OCI-LY7 (cell line): ENCODE measurements around the gene DCAF4L1. TPM values are rescaled to one million over a fixed set of nuclear protein-coding genes. Genes with fewer than 3 reads are reported as not detected.
A peak's percentile ranks its signal among the peaks of the same experiment; 100 is the strongest.

Experiments
- BruUV-seq: library from RNA; stranded (reverse); fragments of 400-500 nt; replicated peaks from 2 replicates; lab custom pipeline; 2021; lab: Mats Ljungman, UMichigan
- CTCF ChIA-PET: fragments of 300-600 bp; sonication (Branson Sonifier 250); formaldehyde crosslinking; loops from one replicate; lab custom pipeline; 2022; ENCODE audit warnings: antibody characterized with exemption; ENCODE audit not compliant: unreplicated experiment; lab: Charles Lee
- POLR2A ChIA-PET: fragments of 300-600 bp; sonication (Branson Sonifier 250); formaldehyde crosslinking; loops from one replicate; lab custom pipeline; 2022; ENCODE audit warnings: antibody characterized with exemption; lab: Charles Lee
- DNase-seq: peaks from one replicate; pipeline ENCODE4 v3.0.0-alpha.2; 2015; ENCODE audit warnings: low spot score
- H2AFZ ChIP-seq: fragments of 200-600 bp; sonication (generic), shearing (Covaris generic); 2 replicates; pipeline ENCODE4 v1.6.1; 2014; ENCODE audit warnings: mild to moderate bottlenecking, antibody characterized with exemption, low read length, moderate library complexity
- H3K27ac ChIP-seq: fragments of 200-600 bp; sonication (generic); 2 replicates; pipeline ENCODE4 v1.5.1; 2014; ENCODE audit warnings: mixed run types, low read depth, mild to moderate bottlenecking, moderate library complexity, low read length, inconsistent platforms; ENCODE audit not compliant: poor library complexity, severe bottlenecking
- H3K36me3 ChIP-seq: fragments of 200-600 bp; sonication (generic); 2 replicates; pipeline ENCODE4 v1.6.1; 2014; ENCODE audit warnings: mild to moderate bottlenecking, antibody characterized with exemption, low read length, moderate library complexity, mixed read lengths; ENCODE audit not compliant: insufficient read depth
- H3K4me1 ChIP-seq: fragments of 200-600 bp; sonication (generic); 2 replicates; pipeline ENCODE4 v1.5.1; 2014; ENCODE audit warnings: mild to moderate bottlenecking, low read length; ENCODE audit not compliant: insufficient read depth, poor library complexity, severe bottlenecking
- H3K4me2 ChIP-seq: fragments of 200-600 bp; sonication (generic); 2 replicates; pipeline ENCODE4 v1.6.1; 2014; ENCODE audit warnings: mild to moderate bottlenecking, low read length
- H3K4me3 ChIP-seq: fragments of 200-600 bp; sonication (generic); 2 replicates; pipeline ENCODE4 v1.5.1; 2014; ENCODE audit warnings: mild to moderate bottlenecking, low read depth, low read length; ENCODE audit not compliant: poor library complexity, severe bottlenecking
- H3K79me2 ChIP-seq: fragments of 200-600 bp; sonication (generic); 2 replicates; pipeline ENCODE4 v1.6.1; 2016; ENCODE audit warnings: low read depth, mild to moderate bottlenecking, low read length, moderate library complexity, mixed read lengths; ENCODE audit not compliant: insufficient read depth
- H3K9me2 ChIP-seq: fragments of 200-600 bp; sonication (generic); 2 replicates; pipeline ENCODE4 v1.6.1; 2016; ENCODE audit warnings: mild to moderate bottlenecking, low read length, mixed read lengths; ENCODE audit not compliant: insufficient read depth
- H3K9me3 ChIP-seq: fragments of 200-600 bp; sonication (generic); 2 replicates; pipeline ENCODE4 v1.6.1; 2014; ENCODE audit warnings: mild to moderate bottlenecking, mixed run types, low read length, mixed read lengths
- H4K20me1 ChIP-seq: fragments of 200-600 bp; sonication (generic); 2 replicates; pipeline ENCODE4 v1.6.1; 2014; ENCODE audit warnings: mild to moderate bottlenecking, antibody characterized with exemption, low read length, moderate library complexity, mixed read lengths; ENCODE audit not compliant: insufficient read depth
- EZH2phosphoT487 ChIP-seq: fragments of 200-600 bp; sonication (generic); IDR thresholded peaks from 2 replicates; pipeline ENCODE4 v1.6.1; 2018; ENCODE audit warnings: low read depth, borderline replicate concordance, mild to moderate bottlenecking, mixed run types, antibody characterized with exemption, low read length, moderate library complexity, mixed read lengths
- intact Hi-C: fragments of 100-400 bp; cut with micrococcal nuclease; formaldehyde crosslinking; loops from one replicate; pipeline ENCODE4 v1.10.0; 2022; ENCODE audit not compliant: unreplicated experiment
- total RNA-seq, 2 experiments: library from RNA; depleted of rRNA in 1 of 2; stranded (reverse); fragments of >200 nt in 1 of 2; shearing (Covaris generic) in 1 of 2; gene quantifications; 2 replicates each; pipeline ENCODE4 v1.2.3, GENCODE V29; 2014 to 2022
- TF ChIP-seq, protein P1 (sequence below): fragments of 200-600 bp; sonication (generic); conservative IDR thresholded peaks from 2 replicates; pipeline ENCODE4 v1.5.1; 2014; ENCODE audit warnings: mild to moderate bottlenecking, antibody characterized with exemption, low read length, moderate library complexity, mixed read lengths

DCAF4L1 gene
- total RNA-seq, 2 experiments from 2014 or later = 0.09 to 0.30 TPM

DNA sequence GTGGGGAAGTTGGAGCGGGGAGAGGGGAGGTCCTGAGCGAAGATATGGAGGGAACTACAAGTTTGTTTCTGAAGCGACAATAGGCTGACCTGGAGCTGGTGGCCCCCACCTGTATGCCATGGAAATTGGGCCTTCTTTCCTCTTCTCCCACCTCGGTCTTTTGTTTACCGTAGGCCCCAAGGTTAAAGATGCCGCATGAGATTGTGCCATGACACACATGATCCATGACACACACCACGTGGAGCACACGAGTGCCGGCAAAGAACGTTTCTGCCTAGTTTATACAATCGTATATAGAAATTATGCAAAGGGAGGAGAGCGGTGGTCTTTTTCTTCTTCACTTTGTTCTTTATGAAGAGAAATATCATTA is 45.9 kb upstream of the DCAF4L1 start:
- Histone ChIP-seq H3K79me2 (peaks cover 53% of the 10 kb centered on the region), H4K20me1 (peaks cover 16% of the 10 kb centered on the region; the same call in 1 of the 2 replicates), H3K4me2 (peak overlapping the region; percentile 81), H3K36me3 (peaks cover 40% of the 10 kb centered on the region), H3K4me1 (peaks cover 29% of the 10 kb centered on the region), H3K9me2 (no peaks in the 10 kb centered on the region), H3K9me3 (no peaks in the 10 kb centered on the region), H3K27ac (peak overlapping the region; percentile 44), H2AFZ (peak overlapping the region; percentile 95), H3K4me3 (peak overlapping the region; percentile 97)
- intact Hi-C loops = loop anchor here (2.0 to 5.0 kb wide), 2 partner anchors 55 to 217 kb away; partner anchors contain the start of genes BEND4 and SLC30A9
- TF ChIP-seq, protein P1, sequence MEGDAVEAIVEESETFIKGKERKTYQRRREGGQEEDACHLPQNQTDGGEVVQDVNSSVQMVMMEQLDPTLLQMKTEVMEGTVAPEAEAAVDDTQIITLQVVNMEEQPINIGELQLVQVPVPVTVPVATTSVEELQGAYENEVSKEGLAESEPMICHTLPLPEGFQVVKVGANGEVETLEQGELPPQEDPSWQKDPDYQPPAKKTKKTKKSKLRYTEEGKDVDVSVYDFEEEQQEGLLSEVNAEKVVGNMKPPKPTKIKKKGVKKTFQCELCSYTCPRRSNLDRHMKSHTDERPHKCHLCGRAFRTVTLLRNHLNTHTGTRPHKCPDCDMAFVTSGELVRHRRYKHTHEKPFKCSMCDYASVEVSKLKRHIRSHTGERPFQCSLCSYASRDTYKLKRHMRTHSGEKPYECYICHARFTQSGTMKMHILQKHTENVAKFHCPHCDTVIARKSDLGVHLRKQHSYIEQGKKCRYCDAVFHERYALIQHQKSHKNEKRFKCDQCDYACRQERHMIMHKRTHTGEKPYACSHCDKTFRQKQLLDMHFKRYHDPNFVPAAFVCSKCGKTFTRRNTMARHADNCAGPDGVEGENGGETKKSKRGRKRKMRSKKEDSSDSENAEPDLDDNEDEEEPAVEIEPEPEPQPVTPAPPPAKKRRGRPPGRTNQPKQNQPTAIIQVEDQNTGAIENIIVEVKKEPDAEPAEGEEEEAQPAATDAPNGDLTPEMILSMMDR = no peak
- TF ChIP-seq EZH2phosphoT487 = no peak
- no TSS peak for BruUV-seq
- CTCF ChIA-PET = interaction anchor here (0.6 kb wide), 1 partner anchor 293 kb away, joined by 8 read pairs; no protein-coding TSS in a partner anchor
- POLR2A ChIA-PET = interaction anchor here (0.5 to 0.6 kb wide), 2 partner anchors 202 to 217 kb away, joined by 3 read pairs; partner anchors contain the start of gene BEND4
- DNase-seq = peak; percentile 28

DNA sequence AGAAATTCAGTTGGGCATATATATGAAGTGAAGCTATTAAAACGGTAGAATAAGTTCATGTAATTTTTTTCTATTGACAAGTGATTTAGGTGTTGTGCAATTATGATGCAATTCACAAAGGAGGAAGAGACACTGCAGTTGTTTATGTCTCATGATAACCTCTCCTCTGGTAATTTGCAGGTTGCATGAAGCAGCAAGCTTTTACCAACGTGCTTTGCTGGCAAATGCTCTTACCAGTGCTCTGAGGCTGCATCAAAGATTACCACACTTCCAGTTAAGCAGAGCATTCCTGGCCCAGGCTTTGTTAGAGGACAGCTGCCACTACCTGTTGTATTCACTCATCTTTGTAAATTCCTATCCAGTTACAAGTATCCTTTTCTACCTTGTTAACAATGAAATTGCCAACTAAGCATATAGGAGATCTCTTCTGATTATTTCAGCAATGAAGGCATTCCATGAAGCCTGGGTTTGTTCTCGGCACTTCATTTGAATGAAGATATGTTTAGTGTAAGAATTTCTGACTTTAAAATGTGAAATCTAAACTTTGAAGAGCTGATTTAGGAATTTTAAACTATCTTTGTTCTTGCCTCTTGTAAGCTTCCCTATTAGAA is 42.4 kb upstream of the DCAF4L1 start:
- peaks cover 16% of the 10 kb centered on the region; the same call in 1 of the 2 replicates for H4K20me1 ChIP-seq
- H3K4me1 ChIP-seq = peaks cover 29% of the 10 kb centered on the region
- peaks cover 73% of the 10 kb centered on the region for H3K36me3 ChIP-seq
- no peak for DNase-seq
- no peak overlapping the region for H2AFZ ChIP-seq
- H3K9me2 ChIP-seq = no peaks in the 10 kb centered on the region
- H3K4me2 ChIP-seq = no peak overlapping the region
- CTCF ChIA-PET = no interaction called here
- BruUV-seq = no TSS peak
- no peak overlapping the region for H3K4me3 ChIP-seq
- peaks cover 73% of the 10 kb centered on the region for H3K79me2 ChIP-seq
- TF ChIP-seq, protein P1 = no peak
- TF ChIP-seq EZH2phosphoT487 = no peak
- H3K9me3 ChIP-seq = no peaks in the 10 kb centered on the region
- POLR2A ChIA-PET = interaction anchor here (0.8 to 1.3 kb wide), 2 partner anchors 51 to 210 kb away, joined by 3 to 8 read pairs; partner anchors contain the start of gene SLC30A9
- intact Hi-C loops = loop anchor here (5.0 kb wide), 1 partner anchor 213 kb away; the partner anchor contains the start of gene BEND4
- H3K27ac ChIP-seq = no peak overlapping the region

DNA sequence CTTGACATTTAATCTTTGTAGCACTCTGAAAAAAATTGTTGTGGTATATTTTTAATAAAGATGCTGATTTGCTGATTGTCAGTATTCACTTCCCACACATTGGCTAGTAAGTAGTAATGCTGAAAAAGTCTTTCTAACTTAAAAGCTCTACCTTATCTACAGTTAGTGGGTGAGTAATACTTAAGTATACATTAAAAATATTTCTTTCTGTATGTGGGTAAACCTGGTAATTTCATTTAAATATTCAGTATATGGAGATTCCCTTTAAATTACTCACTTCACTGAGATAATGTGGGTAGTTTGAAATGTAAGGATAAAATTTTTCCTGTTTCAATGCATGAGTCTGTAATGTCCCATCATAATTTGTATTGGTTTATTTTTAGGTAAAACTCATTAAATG is 40.7 kb upstream of the DCAF4L1 start:
- Histone ChIP-seq H2AFZ (no peak overlapping the region), H3K4me1 (peaks cover 24% of the 10 kb centered on the region), H3K4me3 (no peak overlapping the region), H3K36me3 (peaks cover 91% of the 10 kb centered on the region), H3K9me3 (no peaks in the 10 kb centered on the region), H3K27ac (no peak overlapping the region), H3K79me2 (peaks cover 66% of the 10 kb centered on the region), H4K20me1 (peaks cover 13% of the 10 kb centered on the region; the same call in 1 of the 2 replicates), H3K4me2 (no peak overlapping the region), H3K9me2 (no peaks in the 10 kb centered on the region)
- no peak for DNase-seq
- TF ChIP-seq, protein P1 = no peak
- TF ChIP-seq EZH2phosphoT487 = no peak
- intact Hi-C loops = no loop called here
- CTCF ChIA-PET = no interaction called here
- POLR2A ChIA-PET = no interaction called here
- BruUV-seq = no TSS peak
